HG03064 (cell line): ENCODE results near the gene MEN1.
"Not testable (repeated sequence)": the region's sequence is repeated elsewhere in the genome, so short reads cannot be mapped to it uniquely, and the experiment has no call there.

Source experiments
- ATAC-seq: cut with Tn5 transposase; IDR thresholded peaks from one replicate; pipeline ENCODE4 v1.9.1; 2021; ENCODE audit warnings: low read depth; ENCODE audit not compliant: unreplicated experiment

MEN1 gene

GRCh38 chr11:64846998-64847666 is 36.8 kb upstream of the MEN1 start:
- no peak for ATAC-seq

DNA sequence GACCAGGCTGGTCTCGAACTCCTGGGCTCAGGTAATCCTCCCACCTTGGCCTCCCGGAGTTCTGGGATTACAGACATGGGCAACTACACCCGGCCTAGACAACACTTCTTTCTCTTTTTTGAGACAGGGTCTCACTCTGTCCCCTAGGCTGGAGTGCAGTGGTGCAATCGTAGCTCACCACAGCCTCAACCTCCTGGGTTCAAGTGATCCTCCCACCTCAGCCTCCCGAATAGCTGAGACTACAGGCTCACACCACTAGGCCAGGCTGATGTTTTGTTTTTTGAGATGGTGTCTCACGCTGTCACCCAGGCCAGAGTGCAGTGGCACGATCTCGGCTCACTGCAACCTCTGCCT is 35.4 kb upstream of the MEN1 start:
- not testable (repeated sequence) for ATAC-seq

DNA sequence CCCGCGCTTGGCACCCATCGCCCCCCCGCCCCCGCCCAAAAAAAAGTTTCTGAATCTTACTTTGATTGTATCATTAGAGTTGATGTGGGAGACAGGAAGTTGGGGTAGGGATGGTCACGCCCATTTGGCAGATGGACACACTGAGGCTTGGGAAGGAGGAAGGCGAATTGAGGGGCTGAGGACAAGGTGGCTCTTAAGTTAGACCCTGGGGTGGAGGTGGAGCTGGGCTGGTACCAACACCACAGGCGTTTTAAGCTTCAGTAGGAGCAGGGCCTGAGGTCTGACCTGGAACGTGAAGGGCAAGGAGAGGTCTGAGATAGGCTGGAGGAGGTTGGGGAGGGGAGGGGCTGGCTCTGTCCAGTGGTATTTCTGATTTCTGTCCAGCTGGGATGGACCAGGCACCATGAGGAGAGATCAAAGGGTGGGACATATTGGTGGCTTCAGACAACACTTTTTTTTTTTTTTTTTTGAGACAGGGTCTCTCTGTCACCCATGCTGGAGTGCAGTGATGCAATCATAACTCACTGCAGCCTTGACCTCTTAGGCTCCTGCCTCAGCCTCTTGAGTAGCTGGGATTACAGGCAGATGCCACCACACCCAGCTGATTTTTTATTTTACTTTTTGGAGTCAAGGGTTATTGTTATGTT is 34.9 kb upstream of the MEN1 start:
- no peak for ATAC-seq

GRCh38 chr11:64844330-64845128 is 34.2 kb upstream of the MEN1 start, which contains the start of gene CDC42BPG:
Gene CDC42BPG (minus strand): TSS chr11:64844653. CDS start chr11:64844569, 84 bp downstream.
- no peak for ATAC-seq

- ATAC-seq: no peak
These were observed 33.5 kb upstream of the MEN1 start for GRCh38 chr11:64843686-64844329.

GRCh38 chr11:64842851-64843685 is 32.7 kb upstream of the MEN1 start:
- no peak for ATAC-seq

- ATAC-seq: no peak
These were observed 32.0 kb upstream of the MEN1 start for GRCh38 chr11:64842366-64842759.

GRCh38 chr11:64841592-64842365 is 31.4 kb upstream of the MEN1 start:
- ATAC-seq: no peak

DNA sequence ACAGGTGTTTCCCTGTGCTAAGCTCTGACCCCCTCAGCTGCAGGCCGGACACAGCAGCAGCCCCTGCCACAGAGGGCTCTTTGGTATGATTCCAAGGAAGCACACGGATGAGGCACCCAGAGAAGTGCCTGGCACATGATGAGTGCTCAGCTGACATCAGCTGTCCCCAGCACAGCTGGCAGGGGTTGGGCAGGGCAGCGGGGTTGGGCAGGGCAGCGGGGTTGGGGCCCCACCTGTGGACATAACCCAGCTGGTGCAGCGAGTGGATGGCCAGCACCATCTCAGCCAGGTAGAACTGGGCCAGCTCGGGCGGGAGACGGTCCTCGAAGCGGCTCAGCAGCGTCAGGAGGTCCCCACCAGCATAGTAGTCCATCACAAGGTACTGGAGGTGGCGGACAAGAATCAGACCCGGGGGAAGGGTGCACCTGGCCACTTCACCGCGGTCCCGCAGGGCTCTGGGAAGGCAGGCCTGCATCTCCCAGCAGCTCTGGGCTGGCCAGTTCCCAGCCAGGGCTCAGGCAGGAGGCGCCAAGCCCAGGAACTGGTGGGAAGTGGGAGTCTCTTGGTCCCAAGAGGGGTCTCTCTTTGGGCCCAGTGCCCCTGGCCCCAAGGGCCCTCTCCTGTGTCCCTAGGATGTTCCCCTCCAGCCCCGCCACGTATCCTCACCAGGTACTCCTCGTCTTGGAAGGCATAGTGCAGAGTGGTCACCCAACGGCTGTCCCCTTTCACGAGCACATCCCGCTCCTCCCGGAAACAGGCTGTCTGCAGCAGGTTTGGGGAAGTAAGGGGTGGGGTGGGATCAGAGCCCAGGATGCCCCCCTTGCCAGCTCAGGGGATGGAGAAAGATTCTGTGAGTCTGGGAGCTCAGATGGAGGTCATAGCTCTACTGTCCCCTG is 29.8 kb upstream of the MEN1 start:
- ATAC-seq: no peak

DNA sequence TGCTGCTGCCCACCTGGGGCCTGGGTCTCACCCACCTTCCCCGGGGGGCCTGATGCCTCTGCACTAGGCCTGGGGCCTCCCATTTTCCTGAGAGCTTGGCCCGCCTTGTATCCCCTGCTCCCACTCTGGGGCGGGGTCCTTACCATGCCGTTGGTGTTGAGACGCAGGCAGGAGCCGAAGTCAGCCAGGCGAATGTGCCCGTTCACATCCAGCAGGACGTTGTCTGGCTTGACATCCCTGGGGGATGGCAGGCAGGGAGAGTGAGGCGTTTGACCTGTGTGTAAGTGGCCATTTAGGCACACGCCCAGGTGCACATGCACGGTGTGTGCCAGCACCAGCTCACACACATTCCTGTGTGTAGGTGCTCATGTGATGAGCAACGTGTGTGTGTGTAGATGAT is 29.0 kb upstream of the MEN1 start:
- ATAC-seq: no peak

- ATAC-seq: no peak
These were observed 28.4 kb upstream of the MEN1 start for GRCh38 chr11:64838600-64839334.

DNA sequence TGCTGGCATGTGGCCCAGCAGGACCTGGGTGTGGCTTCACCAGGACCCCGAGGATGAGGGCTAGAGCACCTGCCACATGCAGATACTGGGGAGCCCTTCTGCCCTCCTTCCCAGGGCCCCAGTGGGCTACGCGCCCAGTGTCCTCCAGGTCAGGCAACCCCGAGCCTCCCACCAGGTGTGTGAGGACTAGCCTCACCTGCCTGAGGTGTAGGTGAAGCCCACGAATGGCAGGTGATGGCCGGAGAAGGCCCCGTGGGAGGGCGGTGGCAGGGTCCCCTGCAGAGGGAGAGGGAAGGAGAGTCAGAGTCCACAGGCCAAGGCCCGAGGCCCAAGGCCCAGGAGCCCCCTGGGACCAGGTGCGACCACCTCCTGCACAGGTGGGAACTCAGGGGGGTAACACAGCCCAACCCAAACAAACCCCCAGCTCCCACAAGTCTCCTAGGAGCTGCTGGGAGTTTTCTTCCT is 27.6 kb upstream of the MEN1 start:
- ATAC-seq: no peak

GRCh38 chr11:64836448-64837072 is 26.2 kb upstream of the MEN1 start:
- no peak for ATAC-seq

DNA sequence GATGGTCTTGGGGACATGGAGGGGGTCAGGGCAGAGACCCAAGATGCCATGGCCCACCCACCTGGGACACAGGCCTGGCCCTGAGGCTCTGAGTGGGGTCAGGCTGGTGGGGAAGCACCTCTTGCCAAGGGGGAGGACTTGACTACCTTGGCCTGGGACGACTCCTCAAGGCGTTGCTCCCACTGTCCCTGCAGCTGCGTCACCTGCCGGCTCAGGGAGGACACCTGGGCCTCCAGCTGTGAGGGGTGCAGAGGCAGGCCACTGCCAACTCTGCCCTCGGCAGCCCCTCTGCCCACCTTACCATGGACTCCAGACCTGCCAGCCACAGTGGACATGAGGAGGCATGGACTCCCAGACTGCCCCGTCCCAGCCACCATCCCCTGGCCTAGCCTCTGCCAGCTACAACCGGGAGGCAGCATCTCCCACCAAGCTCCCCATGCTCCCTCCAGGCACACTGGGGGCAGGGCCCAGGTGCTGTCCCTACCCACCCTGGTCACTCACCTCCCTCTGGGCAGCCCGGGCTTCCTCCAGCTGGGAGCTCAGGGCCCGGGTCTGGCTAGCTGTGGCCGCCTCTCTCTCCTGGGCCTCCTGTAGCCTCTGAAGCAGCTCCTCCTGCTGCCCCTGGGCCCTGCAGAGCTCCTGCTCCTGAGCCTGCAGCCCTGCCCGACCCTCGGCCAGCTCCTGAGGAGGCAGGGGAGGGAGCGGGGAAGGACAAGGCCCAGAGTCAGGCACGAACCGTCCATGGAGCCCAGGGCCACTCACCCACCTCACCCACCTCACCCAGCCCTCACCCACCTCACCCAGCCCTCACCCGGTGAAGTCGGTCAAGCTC is 25.5 kb upstream of the MEN1 start:
- no peak for ATAC-seq

- ATAC-seq: no peak
These were observed 24.6 kb upstream of the MEN1 start for GRCh38 chr11:64834723-64835615.
